HK-2 (cell line): ENCODE data around the gene DPPA2.

Experiments
- DNase-seq: peaks from one replicate; pipeline ENCODE4 v3.0.0-alpha.2; 2018; ENCODE audit not compliant: unreplicated experiment

Gene DPPA2

GRCh38 chr3:109325109-109325508 is 8.8 kb upstream of the DPPA2 start:
- DNase-seq = no peak

- DNase-seq = no peak
Measured at GRCh38 chr3:109313061-109313460, 3.3 kb downstream of the DPPA2 start.

DNA sequence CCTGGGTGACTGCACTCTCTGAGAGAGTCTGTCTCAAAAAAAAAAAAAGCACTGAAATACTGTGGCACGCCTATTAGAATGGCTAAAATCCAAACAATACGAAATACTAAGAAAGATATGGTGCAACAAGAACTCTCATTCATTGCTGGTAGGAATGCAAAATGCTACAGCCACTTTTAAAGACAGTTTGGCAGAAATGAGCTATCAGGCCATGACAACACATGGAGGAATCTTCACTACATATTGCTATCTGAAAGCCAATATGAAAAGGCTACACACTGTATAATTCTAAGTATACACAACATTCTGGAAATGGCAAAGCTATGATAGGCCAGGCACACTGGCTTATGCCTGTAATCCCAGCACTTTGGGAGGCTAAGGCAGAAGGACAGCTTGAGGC is 18.8 kb downstream of the DPPA2 start:
- no peak for DNase-seq

DNA sequence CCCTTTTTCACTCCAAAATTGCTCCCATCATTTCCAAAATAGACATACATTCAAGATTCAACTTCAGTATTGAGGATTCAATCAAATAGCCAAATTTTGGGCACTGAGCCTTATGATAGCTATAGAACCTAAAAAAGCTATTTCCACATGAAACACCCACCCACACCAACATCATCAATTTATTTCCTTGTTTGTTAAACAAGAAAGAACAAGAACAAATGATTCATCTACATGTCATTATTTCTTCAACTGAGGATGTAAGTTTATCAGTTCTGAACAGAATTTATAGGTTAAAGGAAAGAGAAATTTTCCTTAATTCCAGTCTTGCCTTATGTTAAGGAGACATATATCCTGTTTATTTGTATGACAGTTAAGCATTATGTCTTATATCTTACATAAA is 32.2 kb downstream of the DPPA2 start:
- no peak for DNase-seq

DNA sequence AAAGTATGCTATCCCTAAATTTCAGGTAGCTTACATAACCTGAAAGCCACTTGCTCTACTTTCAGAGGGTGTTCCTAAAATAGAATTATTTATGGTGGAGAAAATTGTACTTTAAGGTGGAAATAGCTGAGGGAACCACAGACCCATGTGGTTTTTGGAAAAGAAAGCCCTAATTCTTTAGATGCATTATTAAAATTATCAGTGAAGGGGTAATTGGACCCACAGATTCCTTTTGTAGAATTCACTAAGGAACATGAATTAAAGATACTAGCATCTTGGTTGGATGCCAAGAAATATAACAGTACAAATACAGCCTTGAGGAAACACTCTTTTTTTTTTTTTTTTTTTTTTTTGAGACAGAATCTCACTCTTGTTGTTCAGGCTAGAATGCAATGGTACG is 37.8 kb downstream of the DPPA2 start:
- no peak for DNase-seq

DNA sequence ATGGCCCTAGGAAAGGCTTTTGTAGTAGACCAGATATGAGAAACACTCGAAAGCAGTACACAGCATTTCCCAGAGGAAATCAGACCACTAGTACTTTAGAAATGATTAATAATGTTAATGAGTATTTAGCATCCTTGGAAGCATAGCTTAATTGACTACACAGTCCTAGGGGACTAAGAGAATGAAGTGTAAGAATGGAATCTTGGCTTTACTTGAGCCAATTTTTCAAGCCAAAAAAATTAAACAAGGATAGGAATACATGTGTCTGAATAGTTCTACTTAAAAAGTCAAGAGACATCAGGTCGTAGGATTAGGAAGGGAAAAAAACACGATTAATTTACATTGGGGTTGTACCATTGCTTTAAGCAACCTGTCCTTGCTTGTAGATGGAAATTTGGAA is 38.2 kb downstream of the DPPA2 start:
- DNase-seq = no peak

DNA sequence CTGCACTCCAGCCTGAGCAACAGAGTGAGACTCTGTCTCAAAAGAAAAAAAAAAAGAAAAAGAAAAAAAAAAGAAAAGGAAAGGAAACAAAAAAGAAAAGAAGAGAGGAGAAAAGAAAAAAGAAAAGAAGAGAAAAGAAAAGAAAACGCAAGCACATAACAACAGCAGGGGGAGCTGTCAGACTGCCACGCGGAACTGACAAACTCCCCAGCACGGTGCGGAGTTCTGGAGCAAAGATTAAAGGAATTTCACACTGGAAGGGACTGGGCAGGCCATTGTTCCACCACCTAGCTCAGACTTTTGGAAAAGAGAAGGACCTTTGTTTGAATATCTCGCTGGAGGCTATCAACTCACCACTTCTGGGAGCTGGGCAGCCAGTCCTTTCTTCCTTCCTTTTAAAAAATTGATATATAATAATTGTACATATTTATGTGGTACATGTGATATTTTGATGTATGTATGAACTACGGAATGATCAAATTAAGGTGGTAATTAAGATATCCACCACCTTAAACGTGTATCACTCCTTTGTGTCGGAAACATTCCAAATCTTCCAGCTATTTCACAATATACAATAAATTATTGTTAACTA is 40.5 kb downstream of the DPPA2 start:
- peak; percentile 41 for DNase-seq

- DNase-seq = no peak
Measured at GRCh38 chr3:109270779-109271178, 45.5 kb downstream of the DPPA2 start.

DNA sequence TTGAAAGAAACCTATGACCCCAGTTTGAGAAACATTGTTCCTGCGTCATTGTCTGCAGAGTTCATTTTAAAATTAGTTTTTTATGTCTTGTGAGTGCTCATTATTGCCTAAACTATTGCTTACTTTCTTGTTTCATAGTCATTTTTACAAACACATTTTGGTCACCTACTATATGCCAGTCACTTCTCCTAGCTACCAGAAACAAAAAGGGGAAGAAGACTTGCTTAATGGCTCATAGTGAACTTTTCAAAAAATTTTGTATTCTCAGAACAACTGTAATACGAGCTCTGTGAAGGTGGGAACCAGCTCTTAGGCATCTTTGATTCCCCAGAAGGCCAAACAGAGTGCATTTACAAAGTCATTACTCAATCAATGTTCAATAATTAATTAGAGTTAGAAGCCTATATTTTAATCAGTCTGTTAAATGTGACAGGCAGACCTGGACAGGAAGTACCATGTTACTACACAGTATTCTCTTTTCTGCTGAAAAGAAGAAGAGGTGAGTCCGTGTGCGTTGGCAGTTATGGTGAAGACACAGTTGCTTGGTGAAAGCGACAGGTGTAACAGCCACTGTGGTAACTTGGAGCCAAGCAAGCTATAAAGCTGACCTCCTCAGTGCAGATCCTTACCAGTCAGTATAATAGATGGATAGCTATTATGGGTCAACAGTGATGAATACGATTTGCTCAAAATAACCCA is 46.6 kb downstream of the DPPA2 start:
- DNase-seq = no peak

GRCh38 chr3:109268181-109268580 is 48.1 kb downstream of the DPPA2 start:
- DNase-seq = no peak

DNA sequence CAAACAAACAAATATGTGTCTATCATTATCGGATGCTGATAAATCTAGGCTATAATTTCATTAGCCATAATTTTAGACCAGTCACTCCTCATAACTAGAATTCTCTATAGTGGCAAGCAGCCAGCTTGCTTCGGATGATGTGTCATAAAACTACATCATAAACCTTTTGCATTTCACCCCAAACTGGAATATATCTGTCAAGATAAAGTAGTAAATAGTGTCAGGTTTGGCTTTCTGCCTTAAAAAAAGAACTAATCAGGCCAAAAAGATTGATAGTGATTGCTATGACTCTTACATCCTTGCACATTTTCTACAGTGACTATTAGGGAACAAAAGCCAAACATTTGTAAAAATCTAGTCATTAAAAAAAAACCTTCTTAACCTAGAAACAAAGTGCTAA is 51.0 kb downstream of the DPPA2 start:
- no peak for DNase-seq

- DNase-seq = no peak
Measured at GRCh38 chr3:109257269-109257668, 59.0 kb downstream of the DPPA2 start.

- DNase-seq = no peak
Measured at GRCh38 chr3:109254770-109255169, 61.5 kb downstream of the DPPA2 start.

DNA sequence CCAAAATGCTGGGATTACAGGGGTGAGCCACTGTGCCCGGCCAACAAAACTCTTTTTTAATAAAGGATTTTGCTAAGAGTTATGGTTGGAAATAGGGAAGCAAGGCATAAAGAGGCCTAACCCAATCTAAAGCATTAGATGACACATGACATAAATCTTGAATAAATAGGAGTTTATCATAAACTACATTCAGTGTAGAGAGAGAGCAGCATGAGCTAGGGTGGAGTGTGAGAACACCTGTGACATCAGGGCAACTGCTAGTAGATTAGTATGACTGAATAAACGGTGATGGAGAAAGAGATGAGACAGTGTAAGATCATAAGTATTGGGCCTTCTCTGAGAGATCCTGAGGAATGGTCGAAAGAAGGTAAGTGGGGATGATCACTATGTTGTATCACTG is 63.7 kb downstream of the DPPA2 start:
- DNase-seq = no peak
